GM19463 (cell line): ENCODE results near the gene KCNH2.
"Not testable (repeated sequence)": the region's sequence is repeated elsewhere in the genome, so short reads cannot be mapped to it uniquely, and the experiment has no call there.

Experiments used
- ATAC-seq: cut with Tn5 transposase; IDR thresholded peaks from one replicate; pipeline ENCODE4 v1.9.1; 2021; ENCODE audit warnings: mild to moderate bottlenecking, moderate library complexity; ENCODE audit not compliant: unreplicated experiment

KCNH2 gene

DNA sequence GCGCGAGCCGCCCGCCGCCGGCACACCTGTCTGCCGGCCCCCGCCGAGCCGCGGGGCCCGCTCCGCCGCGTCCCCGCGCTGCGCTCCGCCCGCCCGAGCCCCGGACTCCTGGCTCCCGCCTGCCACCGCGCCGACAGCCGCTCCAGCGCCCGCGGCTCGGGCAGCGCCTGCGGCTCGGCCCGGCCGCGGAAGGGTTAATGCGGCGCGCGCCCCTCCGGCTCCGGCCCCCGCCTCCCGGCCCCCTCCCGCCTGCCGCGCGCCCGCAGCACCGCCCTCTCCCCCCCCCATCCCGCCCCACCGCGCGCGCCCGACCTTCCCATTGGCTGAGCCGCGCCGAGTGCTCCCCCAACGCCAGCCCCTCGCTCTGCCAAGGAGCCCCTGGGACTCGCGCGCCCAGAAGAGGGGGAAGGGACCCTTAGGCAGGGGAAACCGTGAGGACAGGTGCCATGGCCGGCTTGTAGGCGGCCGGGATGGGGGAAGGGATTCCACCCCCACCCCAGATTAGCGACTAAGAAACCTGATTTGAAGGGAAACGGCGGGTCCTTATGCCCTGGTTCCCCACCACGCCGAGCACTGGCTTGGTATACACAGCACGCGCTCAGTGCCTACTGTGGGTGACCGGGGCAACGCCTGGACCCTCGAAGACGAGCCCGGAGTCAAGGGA lies at the start of gene KCNH2:
Gene KCNH2, minus strand, starts transcription at position 196 of the 664 bp plus-strand sequence. CDS start 408 bp downstream, outside the sequence.
- no peak for ATAC-seq

- ATAC-seq = peak; percentile 1
These were observed 49.6 kb upstream of the KCNH2 start for GRCh38 chr7:151027728-151028130.

DNA sequence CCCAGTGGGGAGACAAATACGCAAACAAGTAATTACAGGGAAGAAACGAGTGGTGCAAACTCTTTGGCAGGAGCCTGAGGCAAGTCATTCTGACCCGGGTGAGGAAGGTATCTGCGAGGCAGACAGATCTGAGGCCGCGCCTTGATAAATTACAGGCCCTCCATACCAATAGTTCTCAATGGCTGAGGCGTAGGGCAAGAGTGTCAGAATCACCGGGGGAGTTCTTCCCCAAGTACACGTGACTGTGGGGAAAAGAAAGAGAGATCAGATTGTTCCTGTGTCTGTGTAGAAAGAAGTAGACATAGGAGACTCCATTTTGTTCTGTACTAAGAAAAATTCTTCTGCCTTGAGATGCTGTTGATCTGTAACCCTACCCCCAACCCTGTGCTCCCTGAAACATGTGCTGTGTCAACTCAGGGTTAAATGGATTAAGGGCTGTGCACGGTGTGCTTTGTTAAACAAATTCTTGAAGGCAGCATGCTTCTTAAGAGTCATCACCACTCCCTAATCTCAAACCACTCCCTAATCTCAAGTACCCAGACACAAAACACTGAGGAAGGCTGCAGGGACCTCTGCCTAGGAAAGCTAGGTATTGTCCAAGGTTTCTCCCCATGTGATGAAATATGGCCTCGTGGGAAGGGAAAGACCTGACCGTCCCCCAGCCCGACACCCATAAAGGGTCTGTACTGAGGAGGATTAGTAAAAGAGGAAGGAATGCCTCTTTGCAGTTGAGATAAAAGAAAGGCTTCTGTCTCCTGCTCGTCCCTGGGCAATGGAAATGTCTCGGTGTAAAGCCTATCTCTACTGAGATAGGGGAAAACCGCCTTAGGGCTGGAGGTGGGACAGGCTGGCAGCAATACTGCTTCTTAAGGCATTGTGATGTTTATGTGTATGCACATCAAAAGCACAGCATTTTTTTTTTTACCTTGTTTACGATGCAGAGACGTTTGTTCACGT lies 48.9 kb upstream of the KCNH2 start:
- not testable (repeated sequence) for ATAC-seq

- ATAC-seq = no peak
These were observed 48.0 kb upstream of the KCNH2 start for GRCh38 chr7:151025924-151026671.

DNA sequence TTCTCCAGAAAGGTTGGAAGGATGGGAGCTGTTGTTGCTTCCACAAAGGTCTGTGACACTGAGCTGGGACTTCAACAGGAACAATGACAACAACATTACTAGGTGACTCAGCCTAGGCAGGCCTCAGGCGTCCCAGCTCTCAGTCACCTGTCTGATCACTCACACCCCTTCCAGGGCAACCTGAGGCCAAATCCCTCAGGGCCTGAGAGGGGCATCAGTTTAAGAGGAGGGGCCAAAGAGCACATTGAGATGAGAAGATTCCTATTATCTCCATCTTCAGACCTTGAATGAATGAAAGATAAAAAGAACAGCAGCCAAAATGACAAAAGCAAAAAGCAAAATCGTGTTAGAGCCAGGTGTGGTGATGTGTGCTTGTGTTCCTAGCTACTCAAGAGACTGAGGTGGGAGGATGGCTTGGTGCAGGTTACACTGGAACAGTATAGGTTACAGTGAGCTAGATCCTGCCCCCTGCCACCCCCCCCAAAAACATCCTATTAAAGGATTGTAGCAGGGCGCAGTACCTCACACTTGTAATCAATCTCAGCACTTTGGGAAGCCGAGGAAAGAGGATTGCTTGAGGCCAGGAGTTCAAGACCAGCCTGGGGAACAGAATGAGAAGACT lies 46.4 kb upstream of the KCNH2 start, which contains the start of gene ATG9B:
Gene ATG9B, minus strand, starts transcription at position 60 of the 622 bp plus-strand sequence. CDS start 71 bp downstream, outside the sequence.
- ATAC-seq = no peak

GRCh38 chr7:151023232-151023631 lies 45.1 kb upstream of the KCNH2 start:
- ATAC-seq = no peak

- ATAC-seq = no peak
These were observed 42.1 kb upstream of the KCNH2 start for GRCh38 chr7:151020231-151020630.

- no peak for ATAC-seq
These were observed 41.0 kb upstream of the KCNH2 start for GRCh38 chr7:151019130-151019447.

DNA sequence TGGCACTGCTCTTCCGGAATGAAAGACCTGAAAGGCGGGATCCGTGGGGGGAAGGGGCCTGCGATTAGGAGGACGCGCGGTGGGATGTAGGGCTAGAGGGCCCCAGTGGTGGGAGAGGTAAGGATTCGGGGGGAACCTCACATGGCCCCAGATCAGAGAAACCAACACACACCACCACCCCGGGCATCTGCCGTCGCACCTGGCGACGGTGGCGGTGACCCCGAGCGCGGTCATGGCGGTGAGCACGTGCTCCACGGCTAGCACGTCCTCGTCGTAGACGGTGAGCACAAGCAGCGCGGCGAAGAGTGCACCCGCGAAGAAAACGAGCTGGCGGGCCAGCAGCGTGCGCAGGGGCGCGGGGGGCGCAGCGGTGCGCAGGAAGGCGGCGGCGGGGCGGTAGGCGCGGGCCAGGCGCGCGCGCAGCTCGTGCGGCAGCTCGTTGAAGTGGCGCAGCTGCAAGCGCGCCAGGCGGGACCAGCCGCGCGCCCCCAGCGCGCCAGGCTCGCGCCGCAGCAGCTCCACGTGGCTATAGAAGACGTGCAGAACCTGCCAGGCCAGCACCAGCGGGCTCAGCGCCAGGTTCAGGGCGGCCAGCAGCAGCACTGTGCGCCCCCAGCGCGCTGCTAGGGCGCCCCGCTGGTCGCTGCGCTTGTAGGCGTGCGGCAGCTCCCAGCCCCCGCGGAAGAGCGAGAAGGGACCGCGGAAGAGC lies 40.5 kb upstream of the KCNH2 start:
- ATAC-seq = peak; percentile 12

DNA sequence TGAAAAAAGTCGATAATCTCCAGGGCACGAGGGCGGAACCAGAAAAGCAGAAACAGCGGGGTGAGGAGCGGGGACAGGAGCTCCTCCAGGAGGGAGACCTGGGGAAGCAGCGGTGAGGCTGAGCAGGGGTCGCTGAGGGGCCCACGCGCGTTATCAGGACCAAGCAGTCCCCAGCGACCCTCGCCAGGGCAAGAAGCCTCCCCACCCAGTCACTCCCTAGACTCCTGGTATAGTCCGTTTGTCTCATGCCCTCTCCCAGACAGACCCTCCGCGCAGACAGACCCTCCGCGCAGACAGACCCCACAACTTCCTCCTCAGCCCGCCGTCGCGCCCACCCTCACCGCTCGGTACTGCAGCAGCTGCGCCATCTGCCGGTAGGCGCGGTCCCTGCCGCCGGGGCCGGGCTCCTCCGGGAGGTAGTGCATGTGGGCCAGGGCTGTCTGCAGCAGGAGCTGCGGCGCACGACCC lies 39.9 kb upstream of the KCNH2 start:
- ATAC-seq = peak; percentile 59

- ATAC-seq = no peak
These were observed 39.3 kb upstream of the KCNH2 start for GRCh38 chr7:151017370-151017952.

- no peak for ATAC-seq
These were observed 38.8 kb upstream of the KCNH2 start for GRCh38 chr7:151016942-151017341.

DNA sequence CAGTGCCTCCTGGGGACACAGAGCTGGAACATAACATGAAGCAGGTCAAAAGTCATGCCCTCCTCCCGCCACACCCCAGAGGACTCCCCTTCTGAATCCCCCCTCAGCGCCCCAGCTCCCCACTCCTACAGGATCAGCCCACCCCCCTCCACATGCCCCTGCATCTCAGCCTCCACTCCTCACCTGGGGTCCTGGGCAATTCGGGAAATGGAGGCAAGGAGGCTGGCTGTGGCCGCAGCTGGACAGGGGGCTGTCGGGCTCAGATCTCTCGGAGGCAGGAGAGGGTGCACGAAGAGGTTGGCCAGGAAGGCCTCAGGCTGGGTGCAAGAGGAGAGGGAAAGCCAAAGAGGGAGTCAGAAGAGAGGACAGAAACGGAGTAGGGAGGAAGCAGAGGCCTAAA lies 38.4 kb upstream of the KCNH2 start:
- ATAC-seq = no peak

GRCh38 chr7:151015967-151016366 lies 37.8 kb upstream of the KCNH2 start:
- ATAC-seq = no peak

DNA sequence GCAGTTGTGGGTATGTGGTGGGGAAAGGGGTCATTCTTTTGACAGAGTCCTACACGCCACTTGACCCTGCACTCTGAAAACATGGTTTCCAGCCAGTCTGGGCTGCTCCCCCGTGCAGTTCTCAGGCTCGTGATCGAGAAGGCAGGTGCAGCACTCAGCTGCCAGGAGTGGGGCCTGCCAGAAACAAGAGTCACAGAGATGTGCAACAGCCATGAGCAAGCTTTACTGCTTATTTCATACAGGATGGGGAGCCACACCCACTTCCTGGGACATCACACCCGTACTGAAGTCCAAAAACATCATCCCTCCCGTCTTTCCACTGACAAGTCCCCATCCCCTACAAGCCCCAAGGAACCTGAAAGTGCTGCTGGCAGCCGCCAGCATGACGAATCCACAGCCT lies 36.8 kb upstream of the KCNH2 start:
- ATAC-seq = no peak

DNA sequence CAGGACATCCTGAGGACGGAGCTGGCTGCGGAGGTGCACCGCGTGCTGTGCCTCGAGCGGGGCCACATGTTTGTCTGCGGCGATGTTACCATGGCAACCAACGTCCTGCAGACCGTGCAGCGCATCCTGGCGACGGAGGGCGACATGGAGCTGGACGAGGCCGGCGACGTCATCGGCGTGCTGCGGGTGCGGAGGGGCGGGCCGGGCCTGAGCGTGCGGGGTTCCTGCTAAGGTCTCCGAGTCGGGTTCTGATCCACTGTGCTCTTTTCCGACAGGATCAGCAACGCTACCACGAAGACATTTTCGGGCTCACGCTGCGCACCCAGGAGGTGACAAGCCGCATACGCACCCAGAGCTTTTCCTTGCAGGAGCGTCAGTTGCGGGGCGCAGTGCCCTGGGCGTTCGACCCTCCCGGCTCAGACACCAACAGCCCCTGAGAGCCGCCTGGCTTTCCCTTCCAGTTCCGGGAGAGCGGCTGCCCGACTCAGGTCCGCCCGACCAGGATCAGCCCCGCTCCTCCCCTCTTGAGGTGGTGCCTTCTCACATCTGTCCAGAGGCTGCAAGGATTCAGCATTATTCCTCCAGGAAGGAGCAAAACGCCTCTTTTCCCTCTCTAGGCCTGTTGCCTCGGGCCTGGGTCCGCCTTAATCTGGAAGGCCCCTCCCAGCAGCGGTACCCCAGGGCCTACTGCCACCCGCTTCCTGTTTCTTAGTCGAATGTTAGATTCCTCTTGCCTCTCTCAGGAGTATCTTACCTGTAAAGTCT lies 35.8 kb upstream of the KCNH2 start:
- peak; percentile 62 for ATAC-seq

DNA sequence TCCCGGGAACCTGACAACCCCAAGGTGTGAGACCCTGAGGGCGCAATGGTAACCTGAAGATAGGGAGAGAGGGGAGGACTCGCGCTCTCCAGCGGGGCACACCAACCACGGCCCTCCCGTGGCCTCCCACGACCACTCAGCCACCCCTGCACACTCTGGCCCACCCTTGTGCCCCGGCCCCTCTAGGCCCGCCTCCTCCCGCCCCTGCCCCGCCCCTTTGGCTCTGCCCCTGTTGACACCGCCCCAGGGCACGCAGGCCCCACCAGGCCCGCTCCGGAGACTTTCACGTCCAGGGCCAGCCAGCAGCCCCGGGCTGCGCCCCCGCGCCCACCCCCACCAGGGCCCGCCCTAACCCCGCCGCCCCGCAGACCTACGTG lies 35.2 kb upstream of the KCNH2 start:
- ATAC-seq = no peak

DNA sequence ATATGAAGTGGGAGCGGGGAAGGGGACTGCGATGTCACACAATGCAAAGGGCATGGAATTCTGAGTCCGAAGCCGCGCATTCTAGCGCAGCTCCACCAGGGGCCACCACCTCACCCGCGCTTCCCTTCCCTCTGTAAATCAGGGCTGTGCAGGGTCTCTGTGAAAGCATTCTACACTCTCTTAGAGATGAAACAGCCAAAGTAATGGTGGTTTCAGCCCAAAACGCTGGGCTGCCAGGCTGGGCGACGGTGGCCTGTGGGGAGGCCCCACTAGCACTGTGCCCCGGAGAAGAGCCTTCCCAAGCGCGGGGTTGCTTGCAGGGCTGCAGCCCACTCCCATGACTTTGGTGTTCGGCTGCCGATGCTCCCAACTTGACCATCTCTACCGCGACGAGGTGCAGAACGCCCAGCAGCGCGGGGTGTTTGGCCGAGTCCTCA lies 34.8 kb upstream of the KCNH2 start:
- no peak for ATAC-seq
